GM18498 (cell line): ENCODE data around the gene SEMA3C.

Experiments
- ATAC-seq: cut with Tn5 transposase; IDR thresholded peaks from one replicate; pipeline ENCODE4 v1.9.1; 2021; ENCODE audit warnings: mild to moderate bottlenecking, moderate library complexity; ENCODE audit not compliant: unreplicated experiment

The SEMA3C gene

GRCh38 chr7:80752954-80753690 is 165.7 kb downstream of the SEMA3C start:
- ATAC-seq = no peak

- no peak for ATAC-seq
Observed at GRCh38 chr7:80749270-80749669, 169.6 kb downstream of the SEMA3C start.

- ATAC-seq = no peak
Observed at GRCh38 chr7:80748363-80749042, 170.3 kb downstream of the SEMA3C start.

GRCh38 chr7:80740778-80741545 is 177.9 kb downstream of the SEMA3C start:
- ATAC-seq = no peak

GRCh38 chr7:80736371-80737125 is 182.3 kb downstream of the SEMA3C start:
- no peak for ATAC-seq

GRCh38 chr7:80735330-80735729 is 183.5 kb downstream of the SEMA3C start:
- ATAC-seq = no peak

- no peak for ATAC-seq
Observed at GRCh38 chr7:80734011-80734410, 184.8 kb downstream of the SEMA3C start.

- no peak for ATAC-seq
Observed at GRCh38 chr7:80733333-80733915, 185.4 kb downstream of the SEMA3C start.

- no peak for ATAC-seq
Observed at GRCh38 chr7:80732630-80733029, 186.2 kb downstream of the SEMA3C start.

GRCh38 chr7:80731281-80731680 is 187.6 kb downstream of the SEMA3C start:
- ATAC-seq = no peak

GRCh38 chr7:80729591-80730320 is 189.1 kb downstream of the SEMA3C start:
- no peak for ATAC-seq

- no peak for ATAC-seq
Observed at GRCh38 chr7:80726666-80727065, 192.2 kb downstream of the SEMA3C start.

GRCh38 chr7:80725181-80725611 is 193.7 kb downstream of the SEMA3C start:
- no peak for ATAC-seq

- no peak for ATAC-seq
Observed at GRCh38 chr7:80724249-80724871, 194.5 kb downstream of the SEMA3C start.

- ATAC-seq = no peak
Observed at GRCh38 chr7:80722616-80723195, 196.1 kb downstream of the SEMA3C start.

GRCh38 chr7:80721883-80722615 is 196.8 kb downstream of the SEMA3C start:
- ATAC-seq = no peak

- no peak for ATAC-seq
Observed at GRCh38 chr7:80720146-80720545, 198.7 kb downstream of the SEMA3C start.

- no peak for ATAC-seq
Observed at GRCh38 chr7:80719261-80719660, 199.6 kb downstream of the SEMA3C start.
